GM12892 (cell line): ENCODE results near the gene AHNAK2.

ENCODE experiments used
- DNase-seq: peaks from one replicate; pipeline ENCODE4 v3.0.0; 2011; ENCODE audit not compliant: insufficient read length
- FAIRE-seq: peaks from 2 replicates; lab custom pipeline; 2011; peaks lifted over from hg19 to GRCh38; lab: Jason Lieb, UNC
- POLR2A ChIP-seq: IDR thresholded peaks from 2 replicates; pipeline ENCODE4 v1.6.1; 2011; ENCODE audit warnings: low read depth, low read length, control low read depth
- POLR2AphosphoS5 ChIP-seq: IDR thresholded peaks from 2 replicates; pipeline ENCODE4 v1.6.1; 2011; ENCODE audit warnings: low read depth, low read length, control low read depth
- TAF1 ChIP-seq: IDR thresholded peaks from 2 replicates; pipeline ENCODE4 v1.6.1; 2011; ENCODE audit warnings: low read depth, mild to moderate bottlenecking, control low read depth, low read length, borderline replicate concordance

Gene AHNAK2

GRCh38 chr14:104942586-104942985 is 35.6 kb downstream of the AHNAK2 start:
- DNase-seq = no peak
- FAIRE-seq = no peak
- TF ChIP-seq TAF1 (no peak), POLR2AphosphoS5 (no peak), POLR2A (no peak)

- FAIRE-seq = no peak
Observed at GRCh38 chr14:104941508-104942365, 36.4 kb downstream of the AHNAK2 start.

GRCh38 chr14:104940526-104941150 is 37.5 kb downstream of the AHNAK2 start:
- no peak for FAIRE-seq
- no peak for DNase-seq

More at GRCh38 chr14:104941508-104942365, 36.4 kb downstream of the AHNAK2 start:
- TF ChIP-seq POLR2AphosphoS5 (no peak), TAF1 (no peak)
- no peak for DNase-seq

GRCh38 chr14:104939666-104940410 is 38.3 kb downstream of the AHNAK2 start:
- no peak for DNase-seq
- no peak for FAIRE-seq
- no peak for TF ChIP-seq TAF1
- TF ChIP-seq POLR2A = no peak
- TF ChIP-seq POLR2AphosphoS5 = no peak

More at GRCh38 chr14:104940526-104941150, 37.5 kb downstream of the AHNAK2 start:
- no peak for TF ChIP-seq TAF1
- no peak for TF ChIP-seq POLR2A
- no peak for TF ChIP-seq POLR2AphosphoS5

DNA sequence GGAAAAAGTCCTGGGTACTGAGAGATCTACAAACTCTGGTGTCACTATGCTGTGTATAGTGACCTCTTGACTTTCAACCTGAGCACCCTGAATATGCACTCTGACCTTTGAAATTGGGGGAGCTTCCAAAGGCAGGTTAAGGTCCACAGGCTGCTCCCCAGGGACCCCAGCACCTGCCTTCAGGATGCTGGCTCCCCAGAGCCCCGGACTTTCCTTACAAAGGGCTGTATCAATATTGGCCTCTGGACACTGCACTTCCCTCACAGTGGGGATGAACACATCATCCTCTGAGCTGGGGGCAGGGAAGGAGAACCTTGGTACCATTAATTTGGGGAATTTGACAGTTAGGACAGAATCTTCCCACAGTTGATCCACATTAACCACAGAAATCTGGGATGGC is 39.2 kb downstream of the AHNAK2 start:
- no peak for DNase-seq
- TF ChIP-seq TAF1 = no peak
- TF ChIP-seq POLR2AphosphoS5 = no peak
- no peak for TF ChIP-seq POLR2A
- FAIRE-seq = no peak

DNA sequence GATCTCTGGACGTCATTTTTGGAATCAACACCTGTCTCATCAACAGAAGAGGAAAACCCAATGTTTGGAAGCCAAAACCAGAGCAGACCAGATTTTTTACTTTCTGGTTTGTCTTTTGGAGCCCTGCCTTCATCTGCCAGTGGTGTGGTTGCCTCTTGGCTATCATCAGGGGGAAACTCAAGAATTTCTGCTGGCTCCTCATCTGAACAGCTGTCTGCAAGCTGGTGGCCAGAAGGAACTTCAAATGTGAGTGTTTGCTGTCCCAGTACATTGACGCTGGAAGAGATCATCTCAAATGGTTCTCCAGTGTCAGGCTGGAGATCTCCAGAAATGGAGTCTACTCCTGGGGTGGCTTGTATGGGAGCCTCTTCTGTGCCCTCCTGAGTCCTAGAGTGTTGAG is 39.7 kb downstream of the AHNAK2 start:
- FAIRE-seq = no peak
- TF ChIP-seq POLR2A (no peak), TAF1 (no peak), POLR2AphosphoS5 (no peak)
- DNase-seq = no peak

GRCh38 chr14:104937694-104938365 is 40.3 kb downstream of the AHNAK2 start:
- no peak for FAIRE-seq

DNA sequence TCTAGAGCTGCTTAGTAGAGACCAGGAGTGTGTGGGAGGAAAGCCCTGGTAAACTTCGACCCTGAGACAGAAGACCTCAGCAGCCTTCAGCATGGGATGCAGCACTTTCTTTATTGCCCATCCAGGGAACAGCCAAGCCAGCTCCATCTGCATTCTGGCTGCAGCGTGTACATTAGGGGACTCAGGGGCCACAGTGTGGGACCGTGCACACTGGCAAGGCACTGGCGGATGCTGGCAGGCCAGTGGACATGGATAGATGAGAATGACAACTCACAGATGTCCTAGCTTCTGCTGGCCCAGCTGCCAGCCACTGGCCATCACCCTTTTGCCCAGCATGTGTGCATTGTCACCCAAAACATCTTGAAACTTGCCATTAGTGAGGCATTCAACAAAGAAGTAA is 41.0 kb downstream of the AHNAK2 start:
- TF ChIP-seq POLR2AphosphoS5 = no peak
- TF ChIP-seq POLR2A = no peak
- FAIRE-seq (no peak), DNase-seq (no peak)

More at GRCh38 chr14:104937694-104938365, 40.3 kb downstream of the AHNAK2 start:
- no peak for DNase-seq
- no peak for TF ChIP-seq POLR2AphosphoS5
- no peak for TF ChIP-seq TAF1
- TF ChIP-seq POLR2A = no peak

DNA sequence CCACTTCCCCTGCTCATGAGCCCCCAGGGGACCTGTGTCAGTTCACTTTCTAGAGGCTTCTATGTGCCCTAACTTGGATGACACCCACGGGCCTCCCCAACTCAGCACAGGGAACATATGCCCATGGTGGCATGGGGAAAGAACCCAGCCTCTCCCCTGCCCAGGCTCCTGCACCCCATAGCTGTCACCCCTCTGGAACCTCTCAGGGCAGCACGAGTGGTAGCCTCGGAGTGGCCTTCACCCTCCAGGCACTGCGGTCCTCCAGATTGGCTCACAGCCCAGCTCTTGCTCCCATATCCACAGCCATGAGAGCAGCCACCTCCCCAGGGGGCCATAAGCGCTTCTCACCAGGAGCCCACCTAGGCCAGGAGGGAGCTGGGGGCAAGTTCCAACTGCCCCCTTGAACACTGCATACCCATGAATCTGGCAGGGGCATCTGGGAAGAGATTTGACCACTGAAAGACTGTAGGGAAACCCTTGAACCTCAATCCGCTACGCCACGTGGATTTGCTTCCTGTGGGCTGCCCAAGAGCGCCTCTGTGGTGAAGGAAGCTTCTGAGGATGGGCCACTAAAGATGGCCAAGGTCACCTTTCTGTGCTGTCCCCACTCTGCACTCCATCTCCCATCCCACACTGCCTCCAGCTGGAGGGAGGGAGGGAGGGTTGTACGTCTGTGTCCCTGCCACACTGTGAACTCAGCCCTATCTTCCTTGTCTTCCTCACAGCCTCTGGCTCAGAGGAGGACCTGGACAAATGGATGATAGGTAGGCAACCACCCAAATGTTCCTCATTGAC is 41.6 kb downstream of the AHNAK2 start:
- FAIRE-seq = no peak
- DNase-seq = no peak
- TF ChIP-seq TAF1 = no peak
- no peak for TF ChIP-seq POLR2AphosphoS5
- TF ChIP-seq POLR2A = no peak

- DNase-seq = no peak
- FAIRE-seq = no peak
- no peak for TF ChIP-seq TAF1
- TF ChIP-seq POLR2A = no peak
- no peak for TF ChIP-seq POLR2AphosphoS5
Observed at GRCh38 chr14:104935955-104936354, 42.2 kb downstream of the AHNAK2 start.
